NB4 (cell line): Measurements from ENCODE around the gene SOX3.

Source experiments
- DNase-seq: peaks from one replicate; pipeline ENCODE4 v3.0.0; 2010; ENCODE audit warnings: low read depth
- H3K4me3 ChIP-seq: one replicate; pipeline ENCODE4 v1.5.1; 2011; ENCODE audit warnings: mild to moderate bottlenecking, low read depth, low read length, moderate library complexity
- CTCF ChIP-seq: IDR thresholded peaks from one replicate; pipeline ENCODE4 v1.5.1; 2012; ENCODE audit warnings: low read depth, low read length
- MAX ChIP-seq: IDR thresholded peaks from 2 replicates; pipeline ENCODE4 v1.6.1; 2011; ENCODE audit warnings: low read depth, low read length
- MYC ChIP-seq: IDR thresholded peaks from 2 replicates; pipeline ENCODE4 v1.6.1; 2011; ENCODE audit warnings: low read depth, low read length
- POLR2A ChIP-seq: IDR thresholded peaks from 2 replicates; pipeline ENCODE4 v1.6.1; 2011; ENCODE audit warnings: mild to moderate bottlenecking; ENCODE audit not compliant: insufficient read length; ENCODE audit errors: extremely low read depth

SOX3 gene

GRCh38 chrX:140504371-140505324 lies at the start of gene SOX3:
SOX3 (minus strand) TSS chrX:140505069; CDS start chrX:140505060, 9 bp downstream.
- TF ChIP-seq MYC (no peak), CTCF (no peak), MAX (no peak), POLR2A (no peak)
- no peak for DNase-seq
- no peak within 1 kb of the TSS for H3K4me3 ChIP-seq

GRCh38 chrX:140548985-140549384 lies 44.1 kb upstream of the SOX3 start:
- TF ChIP-seq MYC: no peak
- TF ChIP-seq CTCF: no peak
- TF ChIP-seq MAX: no peak
- TF ChIP-seq POLR2A: no peak
- no peak overlapping the region for H3K4me3 ChIP-seq
- DNase-seq: no peak

GRCh38 chrX:140526171-140526570 lies 21.3 kb upstream of the SOX3 start:
- DNase-seq: no peak
- no peak overlapping the region for H3K4me3 ChIP-seq
- TF ChIP-seq CTCF: no peak
- TF ChIP-seq MYC: no peak

GRCh38 chrX:140525448-140525847 lies 20.6 kb upstream of the SOX3 start:
- no peak for DNase-seq
- no peak overlapping the region for H3K4me3 ChIP-seq
- TF ChIP-seq POLR2A: no peak
- TF ChIP-seq CTCF: no peak
- TF ChIP-seq MYC: no peak
- no peak for TF ChIP-seq MAX

- no peak for DNase-seq
- TF ChIP-seq POLR2A (no peak), MAX (no peak), MYC (no peak), CTCF (no peak)
- no peak overlapping the region for H3K4me3 ChIP-seq
Measured at GRCh38 chrX:140524556-140524955, 19.7 kb upstream of the SOX3 start.

GRCh38 chrX:140521393-140521792 lies 16.5 kb upstream of the SOX3 start:
- H3K4me3 ChIP-seq: no peak overlapping the region
- DNase-seq: no peak
- no peak for TF ChIP-seq MAX
- no peak for TF ChIP-seq CTCF
- TF ChIP-seq MYC: no peak
- TF ChIP-seq POLR2A: no peak
